Mesothelial cell of epicardium (in vitro differentiated cells): Measurements from ENCODE around the gene USP4. TPM values are rescaled to one million over a fixed set of nuclear protein-coding genes. Genes with fewer than 3 reads are reported as not detected.
A peak's percentile ranks its signal among the peaks of the same experiment; 100 is the strongest.

Experiments
- DNase-seq, 2 experiments: peaks; one replicate each; pipeline ENCODE4 v3.0.0; 2021; ENCODE audit warnings: low spot score in 2 of 2; ENCODE audit not compliant: unreplicated experiment in 2 of 2
- H3K27ac Mint-ChIP-seq: 2 replicates; pipeline ENCODE4 v1.8.0; 2021; ENCODE audit warnings: mixed read lengths
- H3K27me3 Mint-ChIP-seq: 2 replicates; pipeline ENCODE4 v1.8.0; 2021; ENCODE audit warnings: low read depth, mixed read lengths
- H3K36me3 Mint-ChIP-seq: 2 replicates; pipeline ENCODE4 v1.8.0; 2021; ENCODE audit warnings: mixed read lengths
- H3K4me1 Mint-ChIP-seq: 2 replicates; pipeline ENCODE4 v1.8.0; 2021; ENCODE audit warnings: mixed read lengths
- H3K4me3 Mint-ChIP-seq: 2 replicates; pipeline ENCODE4 v1.8.0; 2021; ENCODE audit warnings: mild to moderate bottlenecking, moderate library complexity, mixed read lengths
- H3K9me3 Mint-ChIP-seq: 2 replicates; pipeline ENCODE4 v1.8.0; 2021; ENCODE audit warnings: mixed read lengths
- total RNA-seq: library from RNA; stranded (reverse); gene quantifications from 3 replicates; pipeline ENCODE4 v1.2.1, GENCODE V29; 2021
- TF ChIP-seq, protein P1 (sequence below): fragments of 200-600 bp; sonication (generic); IDR thresholded peaks from one replicate; pipeline ENCODE4 v1.5.0; 2021; ENCODE audit warnings: antibody characterized with exemption; ENCODE audit not compliant: unreplicated experiment

The USP4 gene
- total RNA-seq, 1 donor from 2014 or later = 54.5 TPM

DNA sequence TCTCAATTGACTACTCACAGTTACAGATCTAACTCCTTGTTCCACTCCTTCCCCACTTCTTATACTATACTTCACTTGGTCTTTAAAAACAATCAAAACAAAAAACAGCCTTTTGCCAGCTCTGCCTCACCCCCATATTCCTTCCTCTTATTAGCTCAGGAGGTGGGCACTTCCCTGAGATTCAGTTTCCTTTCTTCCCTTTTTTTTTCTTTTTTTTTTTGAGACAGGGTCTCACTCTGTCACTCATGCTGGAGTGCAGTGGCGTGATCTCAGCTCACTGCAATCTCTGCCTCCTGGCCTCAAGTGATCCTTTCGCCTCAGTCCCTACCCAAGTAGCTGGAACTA is 69.7 kb downstream of the USP4 start:
- Mint-ChIP-seq H3K27ac (peak overlapping the region; percentile 58), H3K27me3 (no peaks in the 10 kb centered on the region), H3K4me3 (no peak overlapping the region), H3K4me1 (peaks cover 17% of the 10 kb centered on the region), H3K9me3 (no peaks in the 10 kb centered on the region), H3K36me3 (peaks cover 3% of the 10 kb centered on the region)
- TF ChIP-seq, protein P1, sequence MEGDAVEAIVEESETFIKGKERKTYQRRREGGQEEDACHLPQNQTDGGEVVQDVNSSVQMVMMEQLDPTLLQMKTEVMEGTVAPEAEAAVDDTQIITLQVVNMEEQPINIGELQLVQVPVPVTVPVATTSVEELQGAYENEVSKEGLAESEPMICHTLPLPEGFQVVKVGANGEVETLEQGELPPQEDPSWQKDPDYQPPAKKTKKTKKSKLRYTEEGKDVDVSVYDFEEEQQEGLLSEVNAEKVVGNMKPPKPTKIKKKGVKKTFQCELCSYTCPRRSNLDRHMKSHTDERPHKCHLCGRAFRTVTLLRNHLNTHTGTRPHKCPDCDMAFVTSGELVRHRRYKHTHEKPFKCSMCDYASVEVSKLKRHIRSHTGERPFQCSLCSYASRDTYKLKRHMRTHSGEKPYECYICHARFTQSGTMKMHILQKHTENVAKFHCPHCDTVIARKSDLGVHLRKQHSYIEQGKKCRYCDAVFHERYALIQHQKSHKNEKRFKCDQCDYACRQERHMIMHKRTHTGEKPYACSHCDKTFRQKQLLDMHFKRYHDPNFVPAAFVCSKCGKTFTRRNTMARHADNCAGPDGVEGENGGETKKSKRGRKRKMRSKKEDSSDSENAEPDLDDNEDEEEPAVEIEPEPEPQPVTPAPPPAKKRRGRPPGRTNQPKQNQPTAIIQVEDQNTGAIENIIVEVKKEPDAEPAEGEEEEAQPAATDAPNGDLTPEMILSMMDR = no peak
- DNase-seq = no peak

DNA sequence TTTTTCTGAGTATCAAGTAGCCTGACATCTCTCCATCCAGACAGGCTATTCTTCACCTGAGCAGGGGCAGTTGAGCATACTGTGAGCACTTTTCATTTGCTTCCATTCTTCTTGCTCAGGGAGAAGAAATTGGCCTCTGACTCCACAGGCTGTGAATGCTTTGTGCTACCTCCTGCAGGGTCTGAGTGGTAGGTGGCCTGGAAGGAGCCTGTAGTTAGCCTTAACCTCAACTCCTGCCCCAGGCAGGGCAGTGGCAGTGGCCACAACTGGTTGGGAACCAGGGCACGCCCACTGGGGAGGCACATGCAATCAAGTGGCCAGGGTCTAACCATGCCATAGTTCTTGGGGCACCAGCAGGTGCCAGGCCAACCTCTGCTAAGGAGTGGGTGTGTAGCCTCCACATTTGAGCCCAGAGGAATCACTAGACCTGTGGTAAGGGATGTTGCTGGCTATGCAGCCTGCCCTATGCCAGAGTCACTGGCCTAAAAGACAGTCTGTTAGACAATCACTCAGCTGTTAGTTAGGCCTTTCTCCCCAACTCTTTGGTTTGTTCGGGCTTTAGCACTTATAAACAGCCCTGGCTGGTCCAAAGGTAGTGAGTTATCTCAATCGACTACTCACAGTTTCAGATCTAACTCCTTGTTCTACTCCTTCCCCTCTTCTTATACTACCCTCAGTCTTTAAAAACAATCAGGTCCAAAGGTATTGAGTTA is 70.3 kb downstream of the USP4 start:
- Mint-ChIP-seq H3K27me3 (no peaks in the 10 kb centered on the region), H3K36me3 (peaks cover 3% of the 10 kb centered on the region), H3K9me3 (no peaks in the 10 kb centered on the region), H3K4me3 (no peak overlapping the region), H3K27ac (peak overlapping the region; percentile 58), H3K4me1 (peaks cover 17% of the 10 kb centered on the region)
- DNase-seq = no peak
- TF ChIP-seq, protein P1 = no peak

DNA sequence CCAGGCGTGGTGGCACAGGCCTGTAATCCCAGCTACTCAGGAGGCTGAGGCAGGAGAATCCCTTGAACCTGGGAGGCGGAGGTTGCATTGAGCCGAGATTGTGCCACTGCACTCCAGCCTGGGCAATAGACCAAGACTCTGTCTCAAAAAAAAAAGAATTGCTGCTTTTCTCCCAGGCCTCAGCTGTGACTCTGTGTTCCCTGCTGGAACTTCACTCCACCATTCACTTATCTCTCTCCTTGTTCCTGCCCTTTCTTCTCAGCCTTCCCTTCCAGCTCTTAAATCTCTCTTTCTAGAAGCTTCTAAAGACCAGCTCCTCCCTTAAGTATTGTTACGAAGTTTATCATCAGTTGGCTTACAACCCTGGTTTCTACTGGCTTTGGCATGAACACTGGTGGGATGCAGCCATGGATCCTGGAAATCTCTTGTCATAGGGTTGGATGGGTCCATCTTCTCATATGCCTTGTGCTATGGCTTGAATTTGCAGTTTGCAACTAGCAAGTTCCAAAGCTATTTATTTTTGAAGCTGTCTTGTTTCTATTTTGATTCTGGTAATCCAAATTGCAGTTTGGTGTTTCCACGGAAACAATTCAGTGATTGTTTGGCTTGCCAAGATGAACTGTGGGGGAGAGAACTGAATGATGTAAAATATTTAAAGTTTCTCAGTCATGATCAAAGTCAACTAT is 73.3 kb downstream of the USP4 start:
- DNase-seq = no peak
- Mint-ChIP-seq H3K27me3 (no peaks in the 10 kb centered on the region), H3K4me1 (peaks cover 17% of the 10 kb centered on the region), H3K27ac (peak overlapping the region; percentile 58), H3K36me3 (peaks cover 3% of the 10 kb centered on the region), H3K9me3 (no peaks in the 10 kb centered on the region), H3K4me3 (no peak overlapping the region)
- TF ChIP-seq, protein P1 = no peak

DNA sequence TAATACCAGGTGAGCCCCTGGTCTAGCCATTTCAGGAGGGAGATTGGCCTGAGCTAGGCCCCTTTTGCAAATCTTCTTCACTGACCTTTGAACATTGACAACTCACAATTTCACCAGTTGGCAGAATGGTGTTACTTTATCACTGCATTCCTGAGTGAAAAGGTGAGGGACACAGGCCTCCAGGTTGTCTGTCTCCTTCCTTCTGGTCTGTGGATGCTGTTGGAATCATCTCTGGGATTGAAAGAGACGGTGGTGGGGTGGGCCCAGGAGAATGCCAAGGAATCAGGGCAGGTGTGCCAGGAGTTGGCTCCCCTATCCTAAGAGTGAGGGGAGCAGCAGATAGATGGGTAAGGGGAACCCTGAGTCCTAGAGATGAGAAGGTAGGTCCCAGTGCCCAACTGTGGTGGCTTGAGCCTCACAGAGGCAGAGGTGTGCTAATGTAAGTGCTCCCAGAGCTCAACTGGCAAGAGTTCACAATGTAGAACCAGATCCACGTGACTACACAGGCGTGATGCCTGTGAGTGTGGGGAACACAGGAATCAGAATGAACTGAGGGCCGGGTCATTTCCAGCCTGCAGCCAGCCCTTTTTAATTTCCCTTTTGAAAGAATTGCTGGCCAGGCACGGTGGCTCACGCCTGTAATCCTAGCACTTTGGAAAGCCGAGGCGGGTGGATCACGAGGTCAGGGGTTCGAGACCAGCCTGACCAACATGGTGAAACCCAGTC is 74.0 kb downstream of the USP4 start:
- H3K4me3 Mint-ChIP-seq = no peak overlapping the region
- H3K27ac Mint-ChIP-seq = peak overlapping the region; percentile 5
- H3K36me3 Mint-ChIP-seq = peaks cover 3% of the 10 kb centered on the region
- H3K4me1 Mint-ChIP-seq = peaks cover 12% of the 10 kb centered on the region
- no peaks in the 10 kb centered on the region for H3K9me3 Mint-ChIP-seq
- TF ChIP-seq, protein P1 = no peak
- no peak for DNase-seq
- H3K27me3 Mint-ChIP-seq = no peaks in the 10 kb centered on the region

DNA sequence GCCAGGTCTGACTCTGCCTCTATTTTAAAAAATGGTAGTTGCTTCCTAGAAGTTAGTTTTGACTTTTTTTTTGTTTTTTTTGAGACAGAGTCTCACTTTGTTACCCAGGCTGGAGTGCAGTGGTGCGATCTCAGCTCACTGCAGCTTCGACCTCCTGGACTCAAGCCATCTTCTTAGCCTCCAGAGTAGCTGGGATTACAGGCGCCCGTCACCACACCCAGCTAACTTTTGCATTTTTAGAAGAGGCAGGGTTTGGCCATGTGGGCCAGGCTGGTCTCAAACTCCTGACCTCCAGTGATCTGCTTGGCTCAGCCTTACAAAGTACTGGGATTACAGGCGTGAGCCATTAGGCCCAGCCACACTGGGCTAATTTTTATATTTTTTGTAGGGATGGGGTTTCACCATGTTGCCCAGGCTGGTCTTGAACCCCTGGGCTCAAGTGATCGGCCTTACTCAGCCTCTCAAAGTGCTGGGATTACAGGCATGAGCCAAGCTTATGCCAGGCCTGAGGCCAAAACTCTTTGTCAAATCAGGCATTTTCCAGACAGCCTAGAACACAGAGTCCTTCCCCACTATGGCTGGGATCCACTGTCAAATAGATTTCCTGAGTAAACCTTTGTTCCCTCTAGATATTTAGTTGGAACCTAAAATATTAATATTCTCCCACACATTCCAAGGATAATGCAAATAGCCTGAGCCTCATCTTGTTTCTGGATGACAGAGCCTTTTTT is 76.5 kb downstream of the USP4 start:
- TF ChIP-seq, protein P1 = no peak
- Mint-ChIP-seq H3K9me3 (no peaks in the 10 kb centered on the region), H3K4me1 (peaks cover 10% of the 10 kb centered on the region), H3K36me3 (no peaks in the 10 kb centered on the region), H3K27ac (no peak overlapping the region), H3K27me3 (no peaks in the 10 kb centered on the region), H3K4me3 (no peak overlapping the region)
- DNase-seq = no peak
